Stimulated activated CD8-positive, alpha-beta memory T cell treated with anti-CD3 and anti-CD28 coated beads, Interleukin-2, amount 100 ng/mL, for 1 hour (primary cell): ENCODE results near the gene GALNT2.

Source experiments
- DNase-seq, 2 donors: peaks; one replicate each; pipeline ENCODE4 v3.0.0-alpha.2; 2020; ENCODE audit warnings: low read depth in 2 of 2

Gene GALNT2

DNA sequence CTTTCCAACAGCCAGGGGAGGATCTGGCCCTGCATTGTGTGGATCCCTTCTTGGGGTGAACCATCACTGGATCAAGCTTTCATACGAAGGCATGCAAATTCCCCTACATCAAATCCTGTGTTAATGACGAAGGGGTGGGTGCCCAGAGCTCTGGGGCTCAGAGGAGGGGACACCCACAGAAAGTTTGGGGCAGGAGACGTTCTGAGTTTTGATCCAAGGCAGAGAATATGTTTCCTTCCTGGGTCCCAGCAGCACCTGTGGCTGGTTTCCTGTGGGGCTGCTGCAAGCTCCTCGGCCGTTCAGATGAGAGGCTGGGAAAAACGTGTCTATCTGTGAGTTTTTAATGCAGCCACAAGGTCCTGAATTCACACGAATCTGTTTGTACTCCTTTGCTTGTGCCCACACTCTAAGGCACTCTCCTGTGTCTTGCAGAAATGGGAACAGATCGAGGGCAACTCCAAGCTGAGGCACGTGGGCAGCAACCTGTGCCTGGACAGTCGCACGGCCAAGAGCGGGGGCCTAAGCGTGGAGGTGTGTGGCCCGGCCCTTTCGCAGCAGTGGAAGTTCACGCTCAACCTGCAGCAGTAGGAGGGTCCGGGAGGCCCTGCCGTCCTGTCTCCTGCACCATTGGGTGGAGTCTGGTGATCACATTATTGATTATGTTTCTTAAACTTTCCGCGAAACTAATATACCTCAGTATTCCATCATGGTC lies 212.0 kb downstream of the GALNT2 start:
- DNase-seq, result no peak

DNA sequence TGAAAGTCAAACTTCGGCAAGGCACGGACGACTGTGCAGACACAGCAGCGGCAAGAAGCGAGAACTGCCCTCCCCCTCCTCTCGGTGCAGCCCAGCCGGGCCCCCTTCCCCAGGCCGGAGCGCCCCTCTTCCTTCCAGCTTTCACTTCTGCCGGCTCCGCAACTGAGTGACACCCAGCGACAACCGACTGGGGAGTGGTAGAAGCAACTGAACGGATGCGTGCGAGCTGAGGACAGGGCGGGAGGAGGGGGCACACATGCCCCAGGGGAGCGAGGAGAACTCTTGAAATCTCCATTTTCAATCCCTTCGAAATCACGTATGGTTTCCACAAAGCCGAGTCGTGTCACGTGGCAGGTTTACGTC lies 212.5 kb downstream of the GALNT2 start:
- DNase-seq, result no peak

DNA sequence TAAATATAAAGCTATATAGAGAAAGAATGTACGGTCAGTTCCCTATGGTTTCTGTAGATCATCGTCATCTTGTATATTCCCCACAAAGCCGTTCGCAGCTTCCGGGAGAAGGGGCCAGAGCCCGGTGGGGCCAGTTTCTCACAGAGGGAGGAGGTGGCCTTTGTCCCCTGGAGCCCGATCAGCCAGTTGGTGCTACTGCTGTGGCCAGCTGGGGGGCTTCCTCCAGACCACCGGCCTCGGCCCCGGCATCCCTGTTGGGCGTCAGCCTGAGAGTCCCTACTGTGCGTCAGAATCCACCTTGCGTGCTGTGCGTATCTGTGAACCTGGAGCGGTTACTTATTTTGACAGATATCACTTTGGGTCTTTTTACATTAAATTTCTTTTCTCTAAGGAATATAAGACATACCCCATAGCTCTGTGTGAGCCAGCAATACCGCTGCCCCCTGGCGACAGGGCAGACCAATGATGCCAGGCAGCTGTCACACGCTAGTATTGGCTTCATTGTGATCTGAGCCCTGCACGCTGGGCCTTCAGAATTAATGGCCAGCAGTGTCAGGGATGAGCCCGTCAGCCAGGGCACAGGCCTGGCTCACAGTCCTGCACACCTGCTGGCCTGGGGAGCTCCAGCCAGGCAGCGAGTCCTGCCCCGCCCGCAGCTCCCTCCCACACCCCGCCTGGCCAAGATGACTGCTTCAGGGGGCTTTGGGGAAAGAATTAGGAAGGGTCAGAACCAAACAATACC lies 213.2 kb downstream of the GALNT2 start:
- no peak for DNase-seq

DNA sequence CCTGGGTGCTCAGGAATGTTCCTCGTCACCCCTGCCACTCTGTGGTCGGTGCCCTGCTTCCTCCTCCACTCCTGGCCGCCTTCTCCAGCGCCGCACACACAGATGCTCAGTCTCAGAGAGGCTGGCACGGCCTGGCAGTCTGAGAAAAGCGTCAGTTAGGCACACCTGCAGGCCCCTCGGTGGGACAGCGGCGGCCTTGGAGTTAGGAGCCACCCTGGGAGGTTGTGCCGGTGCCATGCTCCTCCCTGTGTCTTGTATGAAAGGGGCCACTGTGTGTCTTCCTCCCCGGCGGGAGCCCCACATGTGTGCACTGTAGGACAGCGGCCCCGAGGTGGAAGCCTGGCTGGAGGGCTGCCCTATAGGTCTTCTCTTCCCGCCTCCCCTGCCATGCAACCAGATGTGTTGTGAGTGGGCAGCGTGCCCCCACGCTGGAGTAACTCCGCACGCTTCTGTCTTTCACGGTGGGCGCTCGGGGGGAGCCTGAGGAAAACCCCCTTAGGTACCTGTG lies 213.9 kb downstream of the GALNT2 start:
- no peak for DNase-seq

DNA sequence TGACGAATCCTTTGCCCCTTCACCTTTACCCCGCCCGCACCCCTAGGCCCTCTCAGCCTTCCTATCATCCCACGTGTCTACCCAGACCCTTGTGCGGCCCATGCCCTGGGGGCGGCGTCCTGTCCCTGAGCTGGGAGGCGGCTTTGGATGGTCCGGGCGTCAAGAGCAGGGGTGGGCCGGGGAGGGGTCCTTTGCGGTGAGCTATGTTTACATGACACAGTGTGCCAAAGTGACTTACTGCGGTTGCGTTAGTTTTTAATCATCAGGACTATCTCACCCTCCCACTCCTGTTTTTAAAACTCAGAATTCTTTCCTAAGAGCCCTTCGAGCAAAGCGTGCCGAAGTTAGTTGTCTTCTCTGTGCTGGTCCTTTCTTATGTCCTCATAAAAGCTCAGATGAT lies 214.5 kb downstream of the GALNT2 start:
- no peak for DNase-seq

DNA sequence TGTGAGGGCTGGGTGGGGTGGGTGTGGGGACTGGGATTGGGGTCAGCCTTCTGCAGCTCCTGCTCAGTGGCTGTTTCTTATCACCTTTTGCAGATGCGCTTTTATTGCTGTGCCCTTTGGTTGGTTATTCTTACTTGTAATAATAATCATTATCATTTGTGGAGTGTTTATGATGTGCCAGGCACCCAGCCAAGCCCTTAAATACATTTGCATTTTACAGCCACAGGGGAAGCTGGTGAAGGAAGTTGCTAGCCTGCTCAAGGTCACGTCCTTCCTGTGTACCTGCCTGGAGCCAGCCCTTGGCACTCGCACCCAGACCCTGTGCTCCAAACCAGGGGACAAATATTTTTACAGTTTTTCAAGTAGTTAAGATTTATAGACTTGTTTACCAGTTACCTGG lies 215.1 kb downstream of the GALNT2 start:
- DNase-seq, result no peak

DNA sequence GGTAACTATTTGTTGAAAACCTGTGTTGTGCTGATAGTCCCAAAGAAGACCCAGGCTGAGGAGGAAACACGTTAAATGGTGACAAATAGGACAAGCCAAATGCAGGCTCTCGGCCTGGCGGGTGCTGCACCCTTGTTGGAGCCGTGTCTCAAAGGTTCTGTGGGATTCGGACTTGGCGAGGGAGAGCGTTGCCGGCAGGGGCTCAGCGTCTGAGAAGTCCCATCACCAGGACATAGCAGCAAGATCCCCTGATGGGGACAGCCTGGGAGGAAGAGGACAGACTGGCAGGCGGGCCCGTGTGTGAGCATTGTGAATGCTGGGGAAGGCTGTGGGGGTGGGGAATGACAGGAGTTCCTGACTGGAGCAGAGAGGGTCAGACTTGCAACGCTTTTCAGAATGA lies 216.6 kb downstream of the GALNT2 start:
- no peak for DNase-seq

DNA sequence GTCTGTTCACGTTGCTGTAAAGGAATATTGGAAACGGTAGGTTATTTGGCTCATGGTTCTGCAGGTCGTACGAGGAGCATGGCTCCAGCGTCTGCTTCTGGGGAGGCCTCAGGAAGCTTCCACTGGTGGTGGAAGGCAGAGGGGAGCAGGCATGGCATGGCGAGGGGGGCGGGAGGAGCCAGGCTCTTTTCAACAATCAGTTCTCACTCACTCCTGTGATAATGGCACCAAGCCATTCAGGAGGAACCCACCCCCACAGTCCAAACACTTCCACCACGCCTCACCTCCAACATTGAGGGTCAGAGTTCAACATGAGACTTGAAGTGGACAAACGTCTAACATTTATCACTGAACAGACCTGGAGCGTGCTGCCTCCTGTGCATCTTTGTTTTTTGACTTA lies 217.9 kb downstream of the GALNT2 start:
- DNase-seq, result no peak

DNA sequence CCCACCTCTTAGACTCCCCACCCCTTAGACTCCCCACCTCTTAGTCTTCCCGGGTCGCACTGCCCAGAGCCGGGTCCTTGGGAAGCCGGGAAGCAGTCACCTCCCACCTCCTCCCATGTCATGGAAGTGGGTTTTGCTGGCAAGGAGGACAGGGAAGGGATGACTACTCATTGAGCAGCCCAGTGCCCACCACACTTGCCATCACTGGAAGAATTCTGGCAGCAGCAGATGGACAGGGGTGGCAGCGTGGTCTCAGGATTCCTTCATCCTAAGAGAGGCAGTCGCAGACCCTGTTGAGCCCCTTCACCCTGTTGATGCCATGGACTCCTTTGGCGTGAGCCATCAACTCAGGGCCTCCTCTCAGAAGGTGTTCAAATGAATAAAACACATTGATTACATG lies 218.3 kb downstream of the GALNT2 start:
- DNase-seq, result no peak

DNA sequence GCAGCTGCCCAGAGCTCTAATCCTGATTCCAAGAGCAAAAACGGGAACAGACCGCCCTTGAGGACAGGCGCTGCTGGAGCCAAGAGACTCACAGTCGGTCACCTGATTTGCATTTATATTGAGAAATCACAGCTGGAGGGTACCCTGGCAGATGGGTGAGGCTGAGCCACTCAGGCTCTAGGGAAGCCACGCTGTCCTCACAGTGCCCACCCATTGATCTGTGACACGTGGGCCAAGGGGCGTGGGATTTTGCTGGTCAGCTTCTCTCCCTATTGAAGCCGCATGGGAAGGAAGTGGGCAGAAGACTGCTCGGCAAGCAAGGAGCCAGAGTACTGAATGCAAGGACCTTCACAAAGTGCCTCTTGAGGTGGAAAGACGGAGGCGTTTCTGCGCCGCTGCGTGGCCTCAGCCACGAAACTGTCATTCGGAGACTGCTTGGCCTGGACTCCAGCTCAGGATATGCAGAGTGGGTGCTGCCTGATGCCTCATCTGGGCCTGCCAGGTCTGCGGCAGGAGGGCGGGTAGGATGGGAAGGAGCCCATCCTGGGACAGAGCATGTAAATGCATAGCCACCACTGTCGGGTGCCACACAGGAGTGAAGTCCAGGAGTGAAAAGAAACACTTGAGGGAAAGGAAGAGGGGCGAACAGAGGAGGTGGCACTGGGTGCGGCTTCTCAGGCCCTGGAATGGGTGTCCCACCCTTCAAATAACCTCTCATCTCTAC lies 219.3 kb downstream of the GALNT2 start:
- DNase-seq, result no peak

DNA sequence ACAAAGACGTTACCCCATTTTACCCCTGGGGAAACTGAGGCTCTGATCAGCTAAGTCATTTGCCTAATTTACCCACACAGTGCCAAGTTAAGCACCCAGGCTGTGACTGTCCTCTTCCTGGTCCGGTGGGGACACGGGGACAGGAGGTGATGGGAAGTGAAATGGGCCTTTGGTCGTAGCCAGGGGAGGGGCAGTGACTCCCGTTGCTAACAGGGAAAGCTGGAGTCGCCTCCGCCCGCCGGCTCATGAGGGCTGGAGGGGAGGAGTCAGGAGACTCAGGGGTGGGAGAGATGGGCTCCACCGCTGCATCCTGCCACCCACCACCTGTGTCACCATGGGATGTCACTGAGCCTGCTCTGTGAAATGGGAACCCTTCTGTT lies 219.8 kb downstream of the GALNT2 start:
- DNase-seq, result no peak

DNA sequence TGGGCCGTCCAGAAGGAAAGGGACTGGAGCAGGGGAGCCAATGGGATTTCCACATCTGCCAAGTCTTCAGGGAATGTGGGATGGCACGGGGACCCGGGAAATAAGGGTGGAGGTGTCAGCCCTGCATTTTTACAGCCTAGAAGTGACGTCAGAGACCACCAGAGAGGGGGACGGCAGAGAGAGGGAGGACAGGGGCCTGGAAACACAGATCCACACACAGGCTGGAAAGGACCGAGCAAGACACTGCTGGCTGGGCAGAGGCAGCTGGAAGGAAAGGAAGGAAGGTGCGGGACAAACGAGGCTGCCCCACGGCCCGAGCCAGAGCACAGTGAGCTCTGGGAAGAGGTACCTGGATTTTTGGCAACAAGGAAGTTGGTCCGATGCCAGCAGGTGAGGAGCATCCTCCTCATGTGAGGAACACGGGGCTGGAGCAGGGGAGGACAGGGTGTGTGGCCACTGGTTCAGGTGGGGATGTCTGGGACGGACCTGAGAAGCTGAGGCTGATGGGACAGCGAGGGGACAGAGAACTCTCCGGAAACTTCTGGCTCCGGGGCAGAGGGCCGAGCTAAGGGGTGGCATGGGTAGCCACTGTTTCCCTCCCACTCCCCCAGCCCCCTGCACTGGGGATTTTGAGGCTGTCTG lies 220.8 kb downstream of the GALNT2 start:
- DNase-seq, result no peak

DNA sequence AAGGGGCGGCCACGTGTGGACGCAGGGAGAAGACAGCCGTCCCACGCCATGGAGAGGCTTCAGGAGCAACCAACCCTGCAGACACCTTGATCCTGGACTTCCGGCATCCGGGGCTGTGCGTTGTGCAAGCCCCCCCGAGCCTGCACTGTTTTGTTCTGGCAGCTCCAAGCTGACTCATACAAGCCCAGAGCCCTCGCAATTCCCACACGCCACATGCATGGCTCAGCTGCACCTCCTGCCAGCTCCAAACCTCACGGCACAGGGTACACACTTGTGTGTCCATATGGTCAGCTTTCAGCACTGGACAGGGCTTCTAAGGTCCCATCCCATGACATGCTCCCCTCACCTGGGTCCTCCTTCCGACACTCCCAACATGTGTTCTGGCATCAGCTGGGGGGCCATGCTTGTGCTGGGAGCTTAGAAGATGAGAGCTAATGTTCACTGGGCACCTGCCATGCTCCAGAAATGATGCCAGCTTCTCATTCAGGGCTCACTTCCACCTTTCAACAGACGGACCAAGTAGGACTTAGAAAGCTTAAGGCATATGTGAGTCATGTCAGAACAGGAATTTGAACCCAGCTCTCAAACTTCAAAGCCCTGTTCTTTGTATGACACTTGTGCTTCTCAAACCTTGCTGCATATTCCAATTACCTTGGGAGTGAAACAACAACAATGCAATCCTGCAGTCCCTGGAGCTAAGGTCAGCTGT lies 221.8 kb downstream of the GALNT2 start:
- no peak for DNase-seq

DNA sequence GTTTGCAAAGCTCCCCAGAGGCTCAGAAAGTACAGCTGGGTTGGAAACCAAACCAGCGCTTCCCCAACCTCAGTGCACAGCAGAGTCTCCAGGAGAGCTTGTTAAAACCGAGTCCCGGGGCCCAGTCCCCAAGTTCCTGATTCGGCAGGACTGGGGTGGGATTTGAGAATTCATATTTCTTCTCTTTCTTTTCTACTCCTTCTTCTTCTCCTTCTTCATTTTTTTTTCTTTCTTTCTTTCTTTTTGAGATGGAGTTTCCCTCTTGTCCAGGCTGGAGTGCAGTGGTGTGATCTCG lies 222.3 kb downstream of the GALNT2 start:
- no peak for DNase-seq

DNA sequence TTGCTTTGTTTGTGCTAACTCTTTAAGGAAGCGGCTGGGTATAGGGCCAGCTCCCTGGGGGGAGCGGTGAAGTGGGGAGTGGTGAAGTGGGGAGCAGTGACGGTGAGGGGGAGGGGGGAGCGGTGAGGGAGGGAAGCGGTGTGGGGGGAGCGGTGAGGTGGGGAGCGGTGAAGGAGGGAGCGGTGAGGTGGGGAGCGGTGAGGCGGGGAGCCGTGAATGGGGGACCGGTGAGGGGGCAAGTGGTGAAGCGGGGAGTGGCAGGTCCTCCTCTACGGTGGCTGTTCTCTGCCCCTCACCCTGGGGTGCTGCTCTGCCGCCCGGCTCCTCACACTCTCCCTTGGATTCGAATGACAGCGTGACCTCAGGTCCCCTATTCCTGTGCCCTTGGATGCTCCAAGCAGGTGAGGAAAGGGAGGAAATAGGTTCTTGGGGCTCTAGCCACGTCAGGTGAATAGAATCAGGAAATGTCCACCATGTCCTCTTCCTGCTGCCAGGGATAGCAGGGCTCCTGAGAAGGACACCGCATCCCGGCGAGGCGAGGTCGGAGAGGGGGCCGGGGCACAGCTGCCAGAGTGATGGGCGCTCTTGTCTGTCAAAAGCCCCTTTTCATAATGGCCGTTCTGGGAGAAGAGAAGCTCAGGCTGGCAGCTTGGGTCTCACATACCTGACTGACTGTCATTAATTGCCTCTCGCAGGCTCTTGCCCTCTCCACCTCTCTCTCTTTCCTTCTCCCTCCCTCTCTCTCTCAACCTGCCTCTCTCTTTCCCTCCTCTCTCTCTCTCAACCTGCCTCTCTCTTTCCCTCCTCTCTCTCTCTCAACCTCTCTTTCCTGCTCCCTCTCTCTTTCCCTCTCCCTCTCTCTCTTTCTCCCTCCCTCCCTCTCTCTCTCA lies 224.9 kb downstream of the GALNT2 start:
- DNase-seq, result no peak

DNA sequence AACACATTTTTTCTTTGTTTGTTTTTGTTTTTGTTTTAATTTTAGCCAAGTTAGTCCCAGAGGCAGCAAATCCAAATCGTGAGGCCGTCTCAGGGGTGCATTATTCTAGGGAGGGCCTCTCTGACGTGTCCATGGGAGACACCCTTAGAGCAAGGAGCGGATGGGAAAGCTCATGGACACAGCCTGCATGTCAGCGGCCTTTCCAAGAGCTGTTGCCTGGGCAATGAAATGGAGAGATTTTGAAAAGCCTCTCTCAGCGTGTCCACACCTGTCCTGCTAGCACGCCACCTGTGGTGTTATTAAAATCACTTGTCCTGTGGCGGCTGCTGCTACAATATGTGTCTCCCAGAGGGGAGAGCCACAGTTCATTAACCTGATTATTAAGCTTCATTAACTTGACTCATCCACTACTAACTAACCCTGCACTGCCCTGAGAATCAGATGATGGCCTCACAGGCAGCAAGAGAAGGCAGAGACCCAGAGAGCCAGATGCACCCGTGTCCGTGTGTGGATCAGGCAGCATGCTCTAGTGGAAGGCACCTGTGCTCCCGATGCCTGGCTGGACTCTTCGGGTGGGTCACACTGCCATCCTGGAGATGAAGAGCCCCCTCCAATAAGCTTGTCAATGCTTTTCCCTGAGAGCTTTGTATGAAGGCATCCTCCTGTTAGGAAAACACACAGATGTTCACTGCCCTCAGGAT lies 225.8 kb downstream of the GALNT2 start:
- no peak for DNase-seq

DNA sequence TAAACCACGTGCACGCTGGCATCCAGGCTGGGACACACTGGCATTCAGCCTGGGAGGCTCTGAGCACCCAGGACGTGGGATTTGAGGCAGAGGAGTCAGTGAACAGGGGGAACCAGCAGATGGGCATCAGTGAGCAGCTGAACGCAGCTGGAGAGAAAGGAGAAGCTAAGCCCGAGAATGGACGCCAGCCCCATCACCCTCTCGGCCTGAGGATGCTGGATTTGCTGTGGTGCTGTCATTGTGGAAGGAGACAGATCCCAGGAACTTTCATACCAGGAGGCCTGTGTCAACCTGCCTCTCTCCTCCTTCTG lies 226.3 kb downstream of the GALNT2 start:
- DNase-seq, result no peak

DNA sequence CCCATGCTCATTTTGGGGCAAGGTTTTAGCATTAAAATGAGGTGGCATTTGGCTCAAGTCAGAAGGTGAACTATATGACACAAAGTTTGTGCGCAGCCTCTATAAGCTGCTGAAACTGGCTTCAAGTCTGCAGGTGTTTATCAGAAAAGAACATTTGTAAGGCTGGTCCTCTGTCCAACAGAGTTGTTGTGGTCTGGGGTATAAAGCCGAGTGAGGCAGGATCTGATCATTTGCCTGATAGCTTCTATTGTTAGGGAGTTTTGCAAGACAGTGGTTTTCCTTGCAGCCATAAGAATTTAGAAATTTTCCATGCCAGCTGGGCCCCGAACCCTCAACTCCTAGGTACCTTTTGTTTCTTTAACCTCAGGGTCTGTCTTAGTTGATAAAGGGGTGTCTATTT lies 228.3 kb downstream of the GALNT2 start:
- no peak for DNase-seq

DNA sequence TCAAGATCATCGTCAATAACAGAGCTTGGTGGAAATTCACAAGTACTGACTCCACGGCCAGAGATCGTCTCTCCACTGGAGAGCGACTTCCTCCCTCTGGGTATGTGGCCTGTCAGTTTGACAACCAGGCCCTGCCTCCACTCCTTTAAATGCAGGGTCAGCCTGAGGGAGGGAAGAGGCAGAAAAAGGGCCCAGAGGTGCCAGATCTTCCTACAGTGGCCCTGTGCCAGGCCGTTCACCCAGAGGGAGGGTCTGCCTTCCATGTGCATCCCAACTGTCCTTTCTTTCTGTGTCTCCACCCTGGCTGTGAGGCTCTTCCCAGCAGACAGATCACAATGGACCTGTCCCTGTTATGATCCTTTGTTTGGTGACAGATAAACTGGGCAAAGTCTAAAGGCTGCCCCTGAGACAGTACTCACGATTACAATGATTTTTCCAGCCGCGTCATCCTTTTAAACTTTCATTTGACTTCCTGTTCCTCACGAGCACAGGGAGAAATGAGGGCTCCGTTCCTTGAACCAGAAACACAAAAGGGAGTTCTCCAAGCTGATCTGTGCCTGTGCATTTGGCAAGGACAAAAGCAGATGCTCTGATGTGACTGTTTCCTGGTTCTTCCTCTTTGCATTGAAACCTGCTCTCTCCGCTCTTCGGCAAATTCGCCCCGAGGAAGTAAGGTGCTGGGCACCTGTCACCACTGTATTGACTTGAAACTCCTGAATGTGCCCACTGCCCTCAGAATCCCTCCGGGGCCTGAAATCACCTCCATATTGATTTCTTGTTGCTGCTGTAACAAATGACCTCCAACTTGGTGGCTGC lies 232.4 kb downstream of the GALNT2 start:
- DNase-seq, result no peak
